HCT116 (cell line): Measurements from ENCODE around the gene FBXO47. TPM values are rescaled to one million over a fixed set of nuclear protein-coding genes. Genes with fewer than 3 reads are reported as not detected.

ENCODE experiments used
- ATAC-seq: fragments of 200-7000 bp; cut with Tn5 transposase; 2 replicates; pipeline ENCODE4 v1.9.1; 2020; ENCODE audit warnings: mild to moderate bottlenecking, moderate library complexity
- BruUV-seq: library from RNA; stranded (reverse); fragments of 400-500 nt; replicated peaks from 2 replicates; lab custom pipeline; 2021; lab: Mats Ljungman, UMichigan
- CTCF ChIA-PET: fragments of 300-600 bp; sonication (Branson Sonifier 250); formaldehyde crosslinking; loops from one replicate; lab custom pipeline; 2021; ENCODE audit warnings: antibody characterized with exemption; lab: Charles Lee
- POLR2A ChIA-PET: fragments of 300-600, 350-600 bp; sonication (Branson Sonifier 250); formaldehyde crosslinking; loops from one replicate; lab custom pipeline; 2021; ENCODE audit warnings: antibody characterized with exemption; lab: Charles Lee
- RAD21 ChIA-PET, 2 experiments: fragments of 300-600 bp; sonication (Branson Sonifier 250); formaldehyde crosslinking; loops; one replicate each; lab custom pipeline; 2023; ENCODE audit warnings: low total read pairs in 2 of 2; ENCODE audit not compliant: uncharacterized antibody in 2 of 2, unreplicated experiment in 2 of 2, low non-redundant PET in 1 of 2; lab: Charles Lee
- DNase-seq: peaks from one replicate; pipeline ENCODE4 v3.0.0-alpha.2; 2010; ENCODE audit warnings: low read depth, low spot score
- H2AFZ ChIP-seq: fragments of 200-600 bp; shearing (Covaris generic), sonication (generic); 2 replicates; pipeline ENCODE4 v1.6.1; 2017; ENCODE audit warnings: low read depth, mixed run types, mixed read lengths, antibody characterized with exemption, low read length; ENCODE audit not compliant: poor library complexity, severe bottlenecking
- H3K27ac ChIP-seq: 2 replicates; pipeline ENCODE4 v1.5.1; 2012; ENCODE audit warnings: low read depth, low read length
- H3K27me3 ChIP-seq: fragments of 200-600 bp; sonication (generic); 2 replicates; pipeline ENCODE4 v1.6.1; 2016; ENCODE audit warnings: mixed run types, low read length, mixed read lengths; ENCODE audit not compliant: insufficient read depth
- H3K36me3 ChIP-seq, 2 experiments: fragments of 200-500 bp in 1 of 2; fragments of 200-600 bp in 1 of 2; sonication (Bioruptor generic) in 1 of 2; sonication (generic) in 1 of 2; 2 replicates each; pipeline versions ENCODE4 v1.5.1 to v1.6.1; 2014 to 2016; ENCODE audit warnings: low read length in 2 of 2, inconsistent platforms in 1 of 2, mixed read lengths in 1 of 2, mixed run types in 1 of 2; ENCODE audit not compliant: insufficient read depth in 2 of 2, control insufficient read depth in 1 of 2
- H3K4me1 ChIP-seq, 2 experiments: fragments of 200-600 bp in 1 of 2; sonication (generic) in 1 of 2; 2 replicates each; pipeline versions ENCODE4 v1.5.1 to v1.6.1; 2012 to 2017; ENCODE audit warnings: low read length in 2 of 2, inconsistent platforms in 1 of 2, mild to moderate bottlenecking in 1 of 2, mixed read lengths in 1 of 2, mixed run types in 1 of 2, moderate library complexity in 1 of 2; ENCODE audit not compliant: insufficient read depth in 2 of 2, control insufficient read depth in 1 of 2
- H3K4me2 ChIP-seq: fragments of 200-600 bp; sonication (generic); 2 replicates; pipeline ENCODE4 v1.6.1; 2017; ENCODE audit warnings: mixed run types, low read length, mixed read lengths
- H3K4me3 ChIP-seq, 2 experiments: fragments of 200-600 bp in 1 of 2; sonication (generic) in 1 of 2; replicated peaks in 1 of 2; 2 replicates each; pipeline ENCODE4 v1.5.1; 2011 to 2016; ENCODE audit warnings: low read length in 2 of 2, control low read depth in 1 of 2, low read depth in 1 of 2, mild to moderate bottlenecking in 1 of 2, mixed read lengths in 1 of 2, mixed run types in 1 of 2
- H3K79me2 ChIP-seq: fragments of 200-600 bp; sonication (generic); 2 replicates; pipeline ENCODE4 v1.6.1; 2017; ENCODE audit warnings: mild to moderate bottlenecking, mixed run types, low read length, moderate library complexity, mixed read lengths; ENCODE audit not compliant: insufficient read depth
- H3K9ac ChIP-seq: fragments of 200-600 bp; sonication (generic); 2 replicates; pipeline ENCODE4 v1.6.1; 2016; ENCODE audit warnings: low read length, mixed read lengths
- H3K9me2 ChIP-seq: fragments of 200-600 bp; sonication (generic), shearing (Covaris generic); 2 replicates; pipeline ENCODE4 v1.6.1; 2017; ENCODE audit warnings: mixed run types, mild to moderate bottlenecking, moderate library complexity; ENCODE audit not compliant: insufficient read depth
- H3K9me3 ChIP-seq, 2 experiments: fragments of 200-500 bp in 1 of 2; fragments of 200-600 bp in 1 of 2; sonication (Bioruptor generic) in 1 of 2; sonication (generic) in 1 of 2; 2 replicates each; pipeline ENCODE4 v1.6.1; 2014 to 2017; ENCODE audit warnings: low read length in 2 of 2, mixed read lengths in 2 of 2, inconsistent platforms in 1 of 2, low read depth in 1 of 2, mild to moderate bottlenecking in 1 of 2, mixed run types in 1 of 2, moderate library complexity in 1 of 2; ENCODE audit not compliant: control insufficient read depth in 1 of 2, insufficient read depth in 1 of 2
- H4K20me1 ChIP-seq: fragments of 200-600 bp; sonication (generic), shearing (Covaris generic); 2 replicates; pipeline ENCODE4 v1.6.1; 2017; ENCODE audit warnings: mixed run types, mild to moderate bottlenecking, moderate library complexity; ENCODE audit not compliant: insufficient read depth
- CEBPB ChIP-seq: IDR thresholded peaks from 2 replicates; pipeline ENCODE4 v1.6.1; 2012; ENCODE audit warnings: low read depth
- EZH2phosphoT487 ChIP-seq: fragments of 200-600 bp; IDR thresholded peaks from 2 replicates; pipeline ENCODE4 v1.6.1; 2018; ENCODE audit warnings: antibody characterized with exemption, borderline replicate concordance
- FOSL1 ChIP-seq: IDR thresholded peaks from 2 replicates; pipeline ENCODE4 v1.6.1; 2012; ENCODE audit warnings: low read depth
- JUND ChIP-seq: IDR thresholded peaks from 2 replicates; pipeline ENCODE4 v1.6.1; 2012
- POLR2A ChIP-seq: IDR thresholded peaks from 2 replicates; pipeline ENCODE4 v1.7.0; 2011; ENCODE audit warnings: borderline replicate concordance; ENCODE audit not compliant: insufficient read depth, insufficient read length; ENCODE audit errors: extremely low read depth
- RAD21 ChIP-seq: IDR thresholded peaks from 2 replicates; pipeline ENCODE4 v1.6.1; 2012; ENCODE audit warnings: low read depth, mild to moderate bottlenecking
- REST ChIP-seq: IDR thresholded peaks from 2 replicates; pipeline ENCODE4 v1.6.1; 2012; ENCODE audit warnings: low read depth
- SRF ChIP-seq: IDR thresholded peaks from 2 replicates; pipeline ENCODE4 v1.6.1; 2012; ENCODE audit warnings: low read depth
- TCF7L2 ChIP-seq: IDR thresholded peaks from 2 replicates; pipeline ENCODE4 v1.7.0; 2011; ENCODE audit warnings: borderline replicate concordance, inconsistent platforms; ENCODE audit not compliant: insufficient read depth, insufficient read length; ENCODE audit errors: extremely low read depth
- ZFX ChIP-seq: fragments of 450-650 bp; IDR thresholded peaks from 2 replicates; pipeline ENCODE4 v1.6.1; 2017
- ZNF274 ChIP-seq: fragments of 200-500 bp; sonication (Bioruptor generic); IDR thresholded peaks from 2 replicates; pipeline ENCODE4 v1.6.1; 2014; ENCODE audit warnings: mild to moderate bottlenecking, low read depth, low read length, inconsistent platforms
- intact Hi-C: fragments of 100-400 bp; cut with micrococcal nuclease; formaldehyde crosslinking; loops from 2 replicates; pipeline ENCODE4 v1.10.0; 2022
- total RNA-seq: library from RNA; stranded (reverse); gene quantifications from one replicate; pipeline ENCODE4 v1.2.1, GENCODE V29; 2021; ENCODE audit not compliant: unreplicated experiment
- TF ChIP-seq, protein P1 (sequence below): IDR thresholded peaks from 2 replicates; pipeline ENCODE4 v1.6.1; 2011; ENCODE audit warnings: mild to moderate bottlenecking, low read length, moderate library complexity; ENCODE audit not compliant: insufficient replicate concordance; ENCODE audit errors: extremely low read depth
- TF ChIP-seq, protein P2 (sequence below), 3 experiments: fragments of 200-600 bp in 1 of 3; sonication (generic) in 1 of 3; IDR thresholded peaks in 2 of 3; conservative IDR thresholded peaks in 1 of 3; 2 replicates each; pipeline ENCODE4 v1.5.1; 2012 to 2017; ENCODE audit warnings: low read depth in 2 of 3, low read length in 2 of 3, antibody characterized with exemption in 1 of 3, borderline replicate concordance in 1 of 3, control low read depth in 1 of 3, mild to moderate bottlenecking in 1 of 3, mixed read lengths in 1 of 3, mixed run types in 1 of 3, moderate library complexity in 1 of 3; ENCODE audit not compliant: insufficient read depth in 1 of 3

The FBXO47 gene
- total RNA-seq, 1 experiment from 2014 or later: not detected

DNA sequence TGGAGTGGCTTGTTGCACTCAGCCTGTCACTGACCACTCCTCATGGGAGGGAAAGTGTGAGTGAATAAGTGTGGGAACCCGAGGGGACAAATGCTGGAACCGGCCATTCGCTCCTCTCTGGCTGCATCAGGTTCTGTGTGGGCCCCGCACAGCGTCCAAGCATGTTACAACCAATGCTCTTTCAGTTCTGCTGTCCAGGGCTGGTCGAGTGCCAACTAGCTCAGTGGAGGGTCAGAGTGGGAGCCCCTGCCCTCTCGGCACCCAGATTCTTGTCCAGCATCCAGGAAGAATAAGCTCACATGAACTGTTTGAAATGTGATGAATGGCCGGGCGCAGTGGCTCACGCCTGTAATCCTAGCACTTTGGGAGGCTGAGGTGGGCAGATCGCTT is 48.3 kb upstream of the FBXO47 start:
- ATAC-seq (no peak), DNase-seq (no peak)
- no peaks in the 10 kb centered on the region for H4K20me1 ChIP-seq
- ChIA-PET CTCF (no interaction called here), RAD21 (no interaction called here), POLR2A (no interaction called here)
- H3K9me3 ChIP-seq: no peaks in the 10 kb centered on the region
- no TSS peak for BruUV-seq
- H3K36me3 ChIP-seq: no peaks in the 10 kb centered on the region
- H3K27ac ChIP-seq: no peak overlapping the region
- TF ChIP-seq REST (no peak), POLR2A (no peak), CEBPB (no peak), EZH2phosphoT487 (no peak), SRF (no peak), RAD21 (no peak), JUND (no peak), ZNF274 (no peak), FOSL1 (no peak), ZFX (no peak), TCF7L2 (no peak)
- TF ChIP-seq, protein P1, sequence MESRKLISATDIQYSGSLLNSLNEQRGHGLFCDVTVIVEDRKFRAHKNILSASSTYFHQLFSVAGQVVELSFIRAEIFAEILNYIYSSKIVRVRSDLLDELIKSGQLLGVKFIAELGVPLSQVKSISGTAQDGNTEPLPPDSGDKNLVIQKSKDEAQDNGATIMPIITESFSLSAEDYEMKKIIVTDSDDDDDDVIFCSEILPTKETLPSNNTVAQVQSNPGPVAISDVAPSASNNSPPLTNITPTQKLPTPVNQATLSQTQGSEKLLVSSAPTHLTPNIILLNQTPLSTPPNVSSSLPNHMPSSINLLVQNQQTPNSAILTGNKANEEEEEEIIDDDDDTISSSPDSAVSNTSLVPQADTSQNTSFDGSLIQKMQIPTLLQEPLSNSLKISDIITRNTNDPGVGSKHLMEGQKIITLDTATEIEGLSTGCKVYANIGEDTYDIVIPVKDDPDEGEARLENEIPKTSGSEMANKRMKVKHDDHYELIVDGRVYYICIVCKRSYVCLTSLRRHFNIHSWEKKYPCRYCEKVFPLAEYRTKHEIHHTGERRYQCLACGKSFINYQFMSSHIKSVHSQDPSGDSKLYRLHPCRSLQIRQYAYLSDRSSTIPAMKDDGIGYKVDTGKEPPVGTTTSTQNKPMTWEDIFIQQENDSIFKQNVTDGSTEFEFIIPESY: no peak
- TF ChIP-seq, protein P2, sequence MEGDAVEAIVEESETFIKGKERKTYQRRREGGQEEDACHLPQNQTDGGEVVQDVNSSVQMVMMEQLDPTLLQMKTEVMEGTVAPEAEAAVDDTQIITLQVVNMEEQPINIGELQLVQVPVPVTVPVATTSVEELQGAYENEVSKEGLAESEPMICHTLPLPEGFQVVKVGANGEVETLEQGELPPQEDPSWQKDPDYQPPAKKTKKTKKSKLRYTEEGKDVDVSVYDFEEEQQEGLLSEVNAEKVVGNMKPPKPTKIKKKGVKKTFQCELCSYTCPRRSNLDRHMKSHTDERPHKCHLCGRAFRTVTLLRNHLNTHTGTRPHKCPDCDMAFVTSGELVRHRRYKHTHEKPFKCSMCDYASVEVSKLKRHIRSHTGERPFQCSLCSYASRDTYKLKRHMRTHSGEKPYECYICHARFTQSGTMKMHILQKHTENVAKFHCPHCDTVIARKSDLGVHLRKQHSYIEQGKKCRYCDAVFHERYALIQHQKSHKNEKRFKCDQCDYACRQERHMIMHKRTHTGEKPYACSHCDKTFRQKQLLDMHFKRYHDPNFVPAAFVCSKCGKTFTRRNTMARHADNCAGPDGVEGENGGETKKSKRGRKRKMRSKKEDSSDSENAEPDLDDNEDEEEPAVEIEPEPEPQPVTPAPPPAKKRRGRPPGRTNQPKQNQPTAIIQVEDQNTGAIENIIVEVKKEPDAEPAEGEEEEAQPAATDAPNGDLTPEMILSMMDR (IDR thresholded peaks at IDR 0.05 in 2 of 3, conservative IDR thresholded peaks at IDR 0.05 in 1 of 3; ENCODE audit: borderline replicate concordance in 1 of 3, insufficient read depth in 1 of 3, low read depth in 2 of 3, low read length in 2 of 3): no peak
- H3K4me3 ChIP-seq: no peak overlapping the region
- H3K4me1 ChIP-seq: peaks cover 8 to 16% of the 10 kb centered on the region in 2 experiments; a peak in 3 of 4 replicates
- no peak overlapping the region for H3K4me2 ChIP-seq
- no peak overlapping the region for H3K9ac ChIP-seq
- intact Hi-C loops: no loop called here
- no peaks in the 10 kb centered on the region for H3K27me3 ChIP-seq
- H2AFZ ChIP-seq: no peak overlapping the region
- H3K79me2 ChIP-seq: no peaks in the 10 kb centered on the region
- H3K9me2 ChIP-seq: no peaks in the 10 kb centered on the region
